ENCODE results near the gene ITGB3. TPM values are rescaled to one million over a fixed set of nuclear protein-coding genes. Genes with fewer than 3 reads are reported as not detected.

Gene ITGB3
- total and polyA plus RNA-seq, 9 of the 15 experiments (the other 6 are each of a cell fraction or from before 2014, with no cell fraction given) = 0.08 to 2.6 (median 0.62) TPM; not detected in 1

- TF ChIP-seq, protein P1, sequence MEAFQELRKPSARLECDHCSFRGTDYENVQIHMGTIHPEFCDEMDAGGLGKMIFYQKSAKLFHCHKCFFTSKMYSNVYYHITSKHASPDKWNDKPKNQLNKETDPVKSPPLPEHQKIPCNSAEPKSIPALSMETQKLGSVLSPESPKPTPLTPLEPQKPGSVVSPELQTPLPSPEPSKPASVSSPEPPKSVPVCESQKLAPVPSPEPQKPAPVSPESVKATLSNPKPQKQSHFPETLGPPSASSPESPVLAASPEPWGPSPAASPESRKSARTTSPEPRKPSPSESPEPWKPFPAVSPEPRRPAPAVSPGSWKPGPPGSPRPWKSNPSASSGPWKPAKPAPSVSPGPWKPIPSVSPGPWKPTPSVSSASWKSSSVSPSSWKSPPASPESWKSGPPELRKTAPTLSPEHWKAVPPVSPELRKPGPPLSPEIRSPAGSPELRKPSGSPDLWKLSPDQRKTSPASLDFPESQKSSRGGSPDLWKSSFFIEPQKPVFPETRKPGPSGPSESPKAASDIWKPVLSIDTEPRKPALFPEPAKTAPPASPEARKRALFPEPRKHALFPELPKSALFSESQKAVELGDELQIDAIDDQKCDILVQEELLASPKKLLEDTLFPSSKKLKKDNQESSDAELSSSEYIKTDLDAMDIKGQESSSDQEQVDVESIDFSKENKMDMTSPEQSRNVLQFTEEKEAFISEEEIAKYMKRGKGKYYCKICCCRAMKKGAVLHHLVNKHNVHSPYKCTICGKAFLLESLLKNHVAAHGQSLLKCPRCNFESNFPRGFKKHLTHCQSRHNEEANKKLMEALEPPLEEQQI (IDR thresholded peaks at IDR 0.05) = no peak
- no peak for TF ChIP-seq ZNF12 (CRISPR knock-in tag; IDR thresholded peaks at IDR 0.05)
- TF ChIP-seq NCOR1 (IDR thresholded peaks at IDR 0.05) = no peak
- TF ChIP-seq TEAD4 (IDR thresholded peaks at IDR 0.05; ENCODE audit: low read length) = no peak
- no peak for TF ChIP-seq TEAD4 (CRISPR knock-in tag; IDR thresholded peaks at IDR 0.05; ENCODE audit: borderline replicate concordance)
These were observed 50.6 kb downstream of the ITGB3 start (continued) for GRCh38 chr17:47304186-47304585.

DNA sequence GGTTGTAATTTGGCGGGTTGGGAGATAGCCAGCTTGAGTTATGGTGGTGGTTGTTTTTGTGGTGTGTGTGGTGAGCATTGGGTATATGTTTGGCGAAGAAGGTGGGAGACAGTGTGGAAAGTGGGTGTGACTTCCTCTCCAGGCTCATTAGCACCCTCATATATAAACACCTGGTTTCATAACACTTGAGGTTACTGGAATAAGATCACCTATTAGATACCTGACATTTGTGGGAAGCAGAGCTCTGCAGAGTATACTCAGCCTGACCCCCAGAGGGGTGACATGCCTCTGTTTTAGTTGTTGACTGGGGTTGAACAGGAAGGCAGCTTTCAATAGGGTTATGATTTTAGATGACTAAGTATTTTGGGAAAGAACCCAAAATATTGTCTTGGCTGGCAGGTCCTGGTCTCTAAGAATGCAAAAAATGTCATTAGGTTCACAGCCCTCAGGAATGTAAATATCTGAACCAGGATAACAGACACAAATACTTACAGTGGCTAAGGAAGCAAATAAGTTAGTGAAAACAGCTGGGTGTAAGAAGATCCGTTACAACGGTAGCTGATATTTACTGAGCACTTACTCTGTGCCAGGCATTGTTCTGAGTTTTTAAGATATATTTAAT is 51.8 kb downstream of the ITGB3 start:
- no peaks in the 10 kb centered on the region for H3K9me1 ChIP-seq (ENCODE audit: control insufficient read depth, insufficient read depth, low read length)
- H3K79me2 ChIP-seq (ENCODE audit: control insufficient read depth, insufficient read depth, low read length) = no peaks in the 10 kb centered on the region
- peaks cover 0 to 27% of the 10 kb centered on the region in 2 experiments; a peak in 4 of 5 replicates for H3K4me1 ChIP-seq (replicated peaks in 1 of 2; ENCODE audit: control insufficient read depth in 2 of 2, insufficient read depth in 2 of 2, low read length in 2 of 2)
- H3K27me3 ChIP-seq (ENCODE audit: control insufficient read depth in 2 of 2, insufficient read depth in 2 of 2, low read length in 2 of 2) = no peaks in the 10 kb centered on the region
- H3K27ac ChIP-seq (ENCODE audit: extremely low read depth, low read depth, low read length) = no peak overlapping the region
- H2AFZ ChIP-seq (ENCODE audit: low read depth, low read length) = peak overlapping the region; percentile 7
- DNase-seq (ENCODE audit: extremely low read depth in 1 of 4, low spot score in 3 of 4) = no peak
- 43% methylated on average over 4 of the region's 4 CpGs for WGBS (ENCODE audit: insufficient coverage, low coverage, missing lambda C conversion rate)
- no peak overlapping the region for H3K9ac ChIP-seq (ENCODE audit: insufficient read depth in 1 of 2, low read depth in 2 of 2, low read length in 2 of 2)
- ChIA-PET POLR2A (interaction anchor here (0.6 kb wide), 1 partner anchor 311 kb away, joined by 4 read pairs; no protein-coding TSS in a partner anchor), CTCF (ENCODE audit: low intra/inter-chr PET ratio) (no interaction called here)
- no peak for FAIRE-seq
- in situ Hi-C loops (cut with MboI) = no loop called here
- H3K9me3 ChIP-seq (replicated peaks; ENCODE audit: control insufficient read depth, insufficient read depth, low read depth, low read length) = no peaks in the 10 kb centered on the region
- intact Hi-C loops (cut with micrococcal nuclease) = no loop called here
- H4K20me1 ChIP-seq (replicated peaks; ENCODE audit: control insufficient read depth, insufficient read depth, low read length) = no peaks in the 10 kb centered on the region
- H3K4me3 ChIP-seq = no peak overlapping the region
- H3K4me2 ChIP-seq (ENCODE audit: insufficient read depth, low read length) = no peak overlapping the region
- no peaks in the 10 kb centered on the region for H3K36me3 ChIP-seq (ENCODE audit: control insufficient read depth, insufficient read depth, low read length)
- no TSS peak for BruUV-seq (replicated peaks)
- ATAC-seq = no peak; the same call in 2 of the 3 replicates
- no peak for TF ChIP-seq KAT2B (IDR thresholded peaks at IDR 0.05; ENCODE audit: low read depth, low read length)
- no peak for TF ChIP-seq ETV5 (CRISPR knock-in tag; IDR thresholded peaks at IDR 0.05; ENCODE audit: low read depth)
- TF ChIP-seq GTF2F1 (IDR thresholded peaks at IDR 0.05; ENCODE audit: low read depth, low read length) = no peak
- TF ChIP-seq MCM7 (IDR thresholded peaks at IDR 0.05) = no peak
- TF ChIP-seq PHB2 (IDR thresholded peaks at IDR 0.05; ENCODE audit: low read depth) = no peak
- peak; percentile 88 for TF ChIP-seq ZBTB1 (CRISPR knock-in tag; IDR thresholded peaks at IDR 0.05; ENCODE audit: borderline replicate concordance, low read depth)
- TF ChIP-seq JUN (IDR thresholded peaks at IDR 0.05; ENCODE audit: borderline replicate concordance, low read depth, low read length) = no peak
- no peak for TF ChIP-seq JUN (CRISPR knock-in tag; IDR thresholded peaks at IDR 0.05; ENCODE audit: borderline replicate concordance)
- TF ChIP-seq CBFA2T2 (conservative IDR thresholded peaks at IDR 0.05) = no peak
- no peak for TF ChIP-seq RBM15 (IDR thresholded peaks at IDR 0.05; ENCODE audit: insufficient read depth, low read length)
- no peak for TF ChIP-seq IRF1 (CRISPR knock-in tag; IDR thresholded peaks at IDR 0.05; ENCODE audit: borderline replicate concordance)
- TF ChIP-seq BMI1 (IDR thresholded peaks at IDR 0.05; ENCODE audit: low read length) = no peak
- no peak for TF ChIP-seq HMBOX1 (IDR thresholded peaks at IDR 0.05)
- no peak for TF ChIP-seq PYGO2 (tag; IDR thresholded peaks at IDR 0.05)
